ENCODE results near the gene ERLEC1. TPM values are rescaled to one million over a fixed set of nuclear protein-coding genes. Genes with fewer than 3 reads are reported as not detected.

ERLEC1 gene
- total and polyA plus RNA-seq, 8 donors: 53.0 to 71.4 (median 57.6) TPM

DNA sequence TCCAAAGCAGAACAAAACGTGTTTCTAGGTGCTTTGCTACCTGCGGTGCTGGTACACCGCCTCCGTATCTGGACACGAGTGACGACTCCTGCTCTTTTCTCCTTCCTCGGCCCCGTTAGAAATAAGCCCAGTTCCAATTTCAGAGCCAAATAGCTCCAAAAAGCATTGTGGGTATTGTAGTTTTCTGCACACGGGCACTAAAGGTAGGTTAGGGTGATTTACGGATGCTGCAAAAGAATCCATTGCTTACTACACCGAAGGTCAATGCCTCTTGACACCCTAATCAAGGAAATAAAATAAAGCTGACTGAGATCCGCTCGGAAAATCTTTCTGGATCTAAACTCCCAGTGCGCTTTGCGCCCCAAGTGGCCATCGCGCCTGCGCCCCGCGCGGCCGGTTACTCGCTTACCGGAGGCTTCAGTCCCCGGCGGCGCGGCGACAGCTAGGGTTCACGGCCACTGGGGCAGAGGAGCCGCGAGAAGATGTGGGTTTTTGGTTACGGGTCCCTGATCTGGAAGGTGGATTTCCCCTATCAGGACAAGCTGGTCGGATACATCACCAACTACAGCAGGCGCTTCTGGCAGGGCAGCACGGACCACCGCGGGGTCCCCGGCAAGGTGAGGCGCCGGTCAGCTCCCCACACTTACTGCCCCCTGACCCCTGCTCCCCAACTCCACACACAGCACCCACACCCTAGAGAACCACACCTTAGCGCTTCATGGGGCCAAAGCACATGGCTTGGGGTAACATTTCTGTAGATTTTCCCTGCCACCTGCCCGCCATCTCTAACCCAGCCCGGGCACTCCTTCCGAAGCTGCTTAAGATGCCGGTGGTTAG, 19.2 kb upstream of the ERLEC1 start, which contains the start of gene CHAC2:
CHAC2 (plus strand) TSS at position 400 of the 837 bp plus-strand sequence; CDS start at position 483, 83 bp downstream.
- intact Hi-C loops (cut with DNase I): no loop called here
- Histone ChIP-seq H3K27ac (peak within 1 kb of the TSS; percentile 65 to 81), H3K9me3 (no peaks in the 10 kb centered on the region), H3K27me3 (no peaks in the 10 kb centered on the region), H3K4me3 (peak within 1 kb of the TSS; percentile 74 to 79), H3K4me1 (peaks cover 0 to 16% of the 10 kb centered on the region in 2 donors), H3K36me3 (peaks cover 0 to 9% of the 10 kb centered on the region in 2 donors)
- ATAC-seq: peak; percentile 97
- TF ChIP-seq, protein P1, sequence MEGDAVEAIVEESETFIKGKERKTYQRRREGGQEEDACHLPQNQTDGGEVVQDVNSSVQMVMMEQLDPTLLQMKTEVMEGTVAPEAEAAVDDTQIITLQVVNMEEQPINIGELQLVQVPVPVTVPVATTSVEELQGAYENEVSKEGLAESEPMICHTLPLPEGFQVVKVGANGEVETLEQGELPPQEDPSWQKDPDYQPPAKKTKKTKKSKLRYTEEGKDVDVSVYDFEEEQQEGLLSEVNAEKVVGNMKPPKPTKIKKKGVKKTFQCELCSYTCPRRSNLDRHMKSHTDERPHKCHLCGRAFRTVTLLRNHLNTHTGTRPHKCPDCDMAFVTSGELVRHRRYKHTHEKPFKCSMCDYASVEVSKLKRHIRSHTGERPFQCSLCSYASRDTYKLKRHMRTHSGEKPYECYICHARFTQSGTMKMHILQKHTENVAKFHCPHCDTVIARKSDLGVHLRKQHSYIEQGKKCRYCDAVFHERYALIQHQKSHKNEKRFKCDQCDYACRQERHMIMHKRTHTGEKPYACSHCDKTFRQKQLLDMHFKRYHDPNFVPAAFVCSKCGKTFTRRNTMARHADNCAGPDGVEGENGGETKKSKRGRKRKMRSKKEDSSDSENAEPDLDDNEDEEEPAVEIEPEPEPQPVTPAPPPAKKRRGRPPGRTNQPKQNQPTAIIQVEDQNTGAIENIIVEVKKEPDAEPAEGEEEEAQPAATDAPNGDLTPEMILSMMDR (IDR thresholded peaks at IDR 0.05): peak; percentile 40 to 62
- DNase-seq: peak; percentile 78 to 96 (median 88)

DNA sequence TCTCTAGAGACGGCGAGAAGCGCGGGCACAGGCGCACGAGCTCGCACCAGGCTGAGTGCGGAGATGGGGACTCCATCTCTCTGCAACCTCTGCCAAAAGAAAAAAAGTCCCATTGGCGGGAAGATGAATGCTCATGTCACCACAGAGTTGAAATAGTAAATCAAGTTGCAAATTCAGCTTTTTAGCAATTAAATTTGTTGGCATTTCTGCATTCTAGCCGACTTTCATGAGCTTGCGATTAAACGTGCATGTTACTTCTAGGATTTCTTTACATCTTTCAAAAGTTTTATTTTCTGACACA, 18.7 kb upstream of the ERLEC1 start:
- ATAC-seq: no peak
- peaks cover 0 to 16% of the 10 kb centered on the region in 2 donors for H3K4me1 ChIP-seq
- TF ChIP-seq, protein P1 (IDR thresholded peaks at IDR 0.05): no peak
- no peaks in the 10 kb centered on the region for H3K27me3 ChIP-seq
- H3K27ac ChIP-seq: peak overlapping the region in 1 of 2 donors; percentile 81
- no peaks in the 10 kb centered on the region for H3K9me3 ChIP-seq
- DNase-seq: peak in 1 of 4 donors; percentile 83
- peaks cover 0 to 5% of the 10 kb centered on the region in 2 donors for H3K36me3 ChIP-seq
- intact Hi-C loops (cut with DNase I): no loop called here
- peak overlapping the region; percentile 74 to 79 for H3K4me3 ChIP-seq

DNA sequence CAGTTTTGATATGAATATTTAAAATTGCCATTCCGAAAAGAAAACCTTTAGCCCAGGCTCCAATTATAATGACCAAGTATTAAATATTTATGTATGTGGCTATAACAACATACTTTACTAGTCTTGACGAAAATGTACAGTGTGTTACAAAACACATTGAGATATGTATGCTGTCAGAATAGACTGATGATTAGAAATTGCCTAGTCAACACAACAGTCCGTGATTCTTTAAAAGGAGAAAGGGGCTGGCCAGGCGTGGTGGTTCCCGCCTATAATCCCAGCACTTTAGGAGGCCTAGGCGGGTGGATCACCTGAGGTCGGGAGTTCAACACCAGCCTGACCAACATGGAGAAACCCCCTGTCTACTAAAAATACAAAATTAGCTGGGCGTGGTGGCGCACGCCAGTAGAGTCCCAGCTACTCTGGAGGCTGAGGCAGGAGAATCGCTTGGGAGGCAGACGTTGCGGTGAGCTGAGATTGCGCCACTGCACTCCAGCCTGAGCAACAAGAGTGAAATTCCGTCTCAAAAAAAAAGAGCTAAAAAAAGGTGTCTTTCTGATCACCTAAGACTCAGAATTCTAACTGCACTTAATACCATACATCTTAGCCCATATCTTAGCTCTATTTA, 17.4 kb upstream of the ERLEC1 start:
- DNase-seq (no peak), ATAC-seq (no peak)
- intact Hi-C loops (cut with DNase I): no loop called here
- Histone ChIP-seq H3K9me3 (no peaks in the 10 kb centered on the region), H3K4me3 (peak overlapping the region in 1 of 2 donors; percentile 74), H3K27ac (no peak overlapping the region), H3K36me3 (peaks cover 0 to 8% of the 10 kb centered on the region in 2 donors), H3K4me1 (peaks cover 0 to 16% of the 10 kb centered on the region in 2 donors), H3K27me3 (no peaks in the 10 kb centered on the region)
- TF ChIP-seq, protein P1 (IDR thresholded peaks at IDR 0.05): no peak

DNA sequence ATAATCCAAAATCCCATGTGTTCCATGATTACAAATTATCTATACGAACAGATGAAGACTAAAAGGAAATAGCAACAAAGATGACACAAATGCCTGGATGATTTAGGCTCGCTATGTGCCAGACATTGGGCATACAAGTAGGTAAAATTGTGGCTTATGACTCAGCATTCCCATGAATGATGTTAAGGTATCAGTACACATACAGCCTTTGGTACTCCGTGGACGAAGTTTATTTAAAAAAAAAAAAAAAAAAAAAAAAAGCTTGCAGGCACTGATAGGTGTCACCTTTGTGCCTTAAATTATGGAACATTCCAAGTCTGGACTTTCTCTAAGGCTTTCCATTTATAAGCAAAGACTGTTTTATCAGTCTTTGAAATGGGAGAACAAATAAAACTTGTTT, 16.6 kb upstream of the ERLEC1 start:
- Histone ChIP-seq H3K27ac (no peak overlapping the region), H3K36me3 (peaks cover 0 to 14% of the 10 kb centered on the region in 2 donors), H3K4me1 (peaks cover 0 to 16% of the 10 kb centered on the region in 2 donors), H3K27me3 (no peaks in the 10 kb centered on the region), H3K9me3 (no peaks in the 10 kb centered on the region), H3K4me3 (no peak overlapping the region)
- DNase-seq: no peak
- TF ChIP-seq, protein P1 (IDR thresholded peaks at IDR 0.05): no peak
- intact Hi-C loops (cut with DNase I): no loop called here
- ATAC-seq: no peak

DNA sequence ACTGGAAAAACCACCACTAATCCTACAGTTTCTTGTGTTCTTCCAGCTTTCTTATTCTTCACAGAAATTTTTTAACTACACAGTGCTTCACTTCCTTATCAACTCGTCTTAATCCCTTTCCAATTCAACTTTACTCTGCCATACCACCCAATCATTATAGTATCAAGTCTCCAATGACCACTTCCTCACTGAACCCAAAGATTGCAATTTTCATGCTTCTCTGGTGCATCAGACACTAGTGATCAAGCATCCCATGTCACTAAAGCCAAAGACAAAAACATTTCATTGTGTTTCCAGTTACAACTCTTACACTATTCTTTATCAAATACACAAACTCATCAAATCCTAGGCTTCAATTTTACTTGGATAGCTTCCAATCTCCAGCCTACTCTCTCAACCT, 9.7 kb upstream of the ERLEC1 start:
- Histone ChIP-seq H3K9me3 (no peaks in the 10 kb centered on the region), H3K4me3 (no peak overlapping the region), H3K27me3 (no peaks in the 10 kb centered on the region), H3K27ac (no peak overlapping the region), H3K36me3 (peaks cover 0 to 26% of the 10 kb centered on the region in 2 donors), H3K4me1 (peaks cover 0 to 6% of the 10 kb centered on the region in 2 donors)
- ATAC-seq (no peak), DNase-seq (no peak)
- TF ChIP-seq, protein P1 (IDR thresholded peaks at IDR 0.05): no peak
- intact Hi-C loops (cut with DNase I): no loop called here

Measured in left lung (tissue), 10 donors.